HEK293 (cell line): ENCODE data around the gene P2RY6.

Experiments
- CTCF ChIP-seq: fragments of 450-650 bp; formaldehyde crosslinking; IDR thresholded peaks from 2 replicates; pipeline ENCODE4 v1.5.1; 2016; ENCODE audit warnings: missing biosample characterization, missing genetic modification characterization
- KLF16 ChIP-seq: fragments of 450-650 bp; formaldehyde crosslinking; IDR thresholded peaks from 2 replicates; pipeline ENCODE4 v1.5.1; 2017; ENCODE audit warnings: missing biosample characterization, missing genetic modification characterization
- WT1 ChIP-seq: fragments of 450-650 bp; formaldehyde crosslinking; IDR thresholded peaks from 2 replicates; pipeline ENCODE4 v1.5.1; 2016; ENCODE audit warnings: missing biosample characterization, missing genetic modification characterization
- ZBTB7A ChIP-seq: fragments of 450-650 bp; formaldehyde crosslinking; IDR thresholded peaks from 2 replicates; pipeline ENCODE4 v1.5.1; 2016; ENCODE audit warnings: low read depth, missing biosample characterization, missing genetic modification characterization
- ZNF132 ChIP-seq: fragments of 450-650 bp; formaldehyde crosslinking; IDR thresholded peaks from 2 replicates; pipeline ENCODE4 v1.5.1; 2017; ENCODE audit warnings: missing biosample characterization, missing genetic modification characterization, borderline replicate concordance
- ZNF175 ChIP-seq: fragments of 450-650 bp; formaldehyde crosslinking; IDR thresholded peaks from 2 replicates; pipeline ENCODE4 v1.5.1; 2016; ENCODE audit warnings: missing biosample characterization, missing genetic modification characterization
- ZNF510 ChIP-seq: fragments of 450-650 bp; formaldehyde crosslinking; IDR thresholded peaks from 2 replicates; pipeline ENCODE4 v1.5.1; 2018; ENCODE audit warnings: mild to moderate bottlenecking, missing genetic modification characterization, missing biosample characterization; ENCODE audit not compliant: insufficient replicate concordance
- ZNF660 ChIP-seq: fragments of 450-650 bp; IDR thresholded peaks from 2 replicates; pipeline ENCODE4 v1.5.1; 2018; ENCODE audit warnings: missing biosample characterization, mild to moderate bottlenecking, missing genetic modification characterization
- ZNF704 ChIP-seq: fragments of 450-650 bp; formaldehyde crosslinking; IDR thresholded peaks from 2 replicates; pipeline ENCODE4 v1.5.1; 2016; ENCODE audit warnings: missing biosample characterization, missing genetic modification characterization

GRCh38 chr11:73296501-73297230 lies 24.5 kb downstream of the P2RY6 start:
- TF ChIP-seq WT1 (tag by site-specific recombination) = no peak
- TF ChIP-seq ZNF510 = no peak
- TF ChIP-seq ZNF175 (tag by site-specific recombination) = no peak
- no peak for TF ChIP-seq ZNF704 (tag by site-specific recombination)
- TF ChIP-seq ZBTB7A (tag by site-specific recombination) = no peak
- TF ChIP-seq CTCF (tag by site-specific recombination) = no peak
- no peak for TF ChIP-seq ZNF132 (tag by site-specific recombination)
- no peak for TF ChIP-seq ZNF660
- no peak for TF ChIP-seq KLF16
